Endodermal cell (in vitro differentiated cells): ENCODE results near the gene YOD1. TPM values are rescaled to one million over a fixed set of nuclear protein-coding genes. Genes with fewer than 3 reads are reported as not detected.

Source experiments
- DNase-seq: peaks from one replicate; pipeline ENCODE4 v3.0.0-alpha.2; 2017
- H3K27ac ChIP-seq: 2 replicates; pipeline ENCODE4 v1.5.1; 2013; ENCODE audit warnings: mild to moderate bottlenecking, low read depth, low read length, moderate library complexity
- H3K27me3 ChIP-seq: 2 replicates; pipeline ENCODE4 v1.6.1; 2013; ENCODE audit warnings: mild to moderate bottlenecking, low read length, moderate library complexity; ENCODE audit not compliant: insufficient read depth, control insufficient read depth, poor library complexity, severe bottlenecking
- H3K36me3 ChIP-seq: 2 replicates; pipeline ENCODE4 v1.7.0; 2013; ENCODE audit warnings: mild to moderate bottlenecking, low read length, moderate library complexity; ENCODE audit not compliant: control insufficient read depth, insufficient read depth
- H3K4me1 ChIP-seq: one replicate; pipeline ENCODE4 v1.7.0; 2013; ENCODE audit warnings: low read length; ENCODE audit not compliant: control insufficient read depth, insufficient read depth
- H3K4me3 ChIP-seq: 2 replicates; pipeline ENCODE4 v1.5.1; 2013; ENCODE audit warnings: mild to moderate bottlenecking, low read length, moderate library complexity
- H3K9ac ChIP-seq: 2 replicates; pipeline ENCODE4 v1.6.1; 2013; ENCODE audit warnings: mild to moderate bottlenecking, low read length, moderate library complexity; ENCODE audit not compliant: poor library complexity, severe bottlenecking; ENCODE audit errors: extremely low read depth
- H3K9me3 ChIP-seq: 2 replicates; pipeline ENCODE4 v1.6.1; 2013; ENCODE audit warnings: mild to moderate bottlenecking, low read length, moderate library complexity; ENCODE audit not compliant: control insufficient read depth
- H3K27ac Mint-ChIP-seq: 2 replicates; pipeline ENCODE4 v1.8.0; 2020; ENCODE audit warnings: mixed read lengths
- H3K27me3 Mint-ChIP-seq: 2 replicates; pipeline ENCODE4 v1.8.0; 2021; ENCODE audit warnings: mild to moderate bottlenecking, mixed read lengths; ENCODE audit not compliant: insufficient read depth
- H3K36me3 Mint-ChIP-seq: 2 replicates; pipeline ENCODE4 v1.8.0; 2020; ENCODE audit warnings: low read depth, mixed read lengths
- H3K4me1 Mint-ChIP-seq: 2 replicates; pipeline ENCODE4 v1.8.0; 2020; ENCODE audit warnings: mixed read lengths
- H3K4me3 Mint-ChIP-seq: 2 replicates; pipeline ENCODE4 v1.8.0; 2020; ENCODE audit warnings: mild to moderate bottlenecking, moderate library complexity, mixed read lengths
- H3K9me3 Mint-ChIP-seq: 2 replicates; pipeline ENCODE4 v1.8.0; 2020; ENCODE audit warnings: mild to moderate bottlenecking, mixed read lengths
- CTCF ChIP-seq: fragments of 200-600 bp; sonication (generic); conservative IDR thresholded peaks from 2 replicates; pipeline ENCODE4 v1.5.0; 2021; ENCODE audit warnings: antibody characterized with exemption, mild to moderate bottlenecking
- WGBS, 2 experiments: methylation state at CpG; one replicate each; pipeline versions ENCODE4 v1.1.5 to v1.1.7; 2013; ENCODE audit warnings: missing lambda C conversion rate in 2 of 2, mixed read lengths in 1 of 2; ENCODE audit not compliant: insufficient coverage in 1 of 2, insufficient read length in 1 of 2; 5-methylcytosine and 5-hydroxymethylcytosine counted together
- total RNA-seq, 2 donors: library from RNA; stranded (reverse); fragmentation: NEBNext Ultra II Directional in 1 of 2; extraction: Animal tissue kit (Norgen Biotek cat#: 25700) in 1 of 2; gene quantifications; 2 replicates in 1 of 2; 3 replicates in 1 of 2; pipeline ENCODE4 v1.2.1, GENCODE V29; 2021

YOD1 gene
- total RNA-seq, 2 donors from 2014 or later: 10.8 to 18.8 TPM

GRCh38 chr1:207062058-207062457, 11.1 kb upstream of the YOD1 start:
- no peak for DNase-seq
- Histone ChIP-seq H3K27ac (no peak overlapping the region), H3K4me1 (no peaks in the 10 kb centered on the region), H3K9me3 (no peaks in the 10 kb centered on the region), H3K9ac (no peak overlapping the region), H3K27me3 (no peaks in the 10 kb centered on the region), H3K4me3 (no peak overlapping the region), H3K36me3 (no peaks in the 10 kb centered on the region)
- no peak for TF ChIP-seq CTCF
- H3K4me1 Mint-ChIP-seq: peaks cover 10% of the 10 kb centered on the region
- no peak overlapping the region for H3K27ac Mint-ChIP-seq
- WGBS, 2 experiments: 85% methylated on average over 1 of the region's 1 CpG; no CpG with 5 or more reads in 1 of the 2 experiments
- H3K4me3 Mint-ChIP-seq: no peak overlapping the region
- H3K36me3 Mint-ChIP-seq: peaks cover 26% of the 10 kb centered on the region
- H3K27me3 Mint-ChIP-seq: no peaks in the 10 kb centered on the region
- H3K9me3 Mint-ChIP-seq: no peaks in the 10 kb centered on the region

GRCh38 chr1:207060596-207060995, 9.6 kb upstream of the YOD1 start:
- no peak for DNase-seq
- Histone ChIP-seq H3K4me1 (no peaks in the 10 kb centered on the region), H3K9me3 (no peaks in the 10 kb centered on the region), H3K27ac (no peak overlapping the region), H3K4me3 (no peak overlapping the region), H3K9ac (no peak overlapping the region), H3K27me3 (no peaks in the 10 kb centered on the region), H3K36me3 (no peaks in the 10 kb centered on the region)
- H3K27ac Mint-ChIP-seq: no peak overlapping the region
- no peaks in the 10 kb centered on the region for H3K9me3 Mint-ChIP-seq
- 88% methylated on average over 3 of the region's 3 CpGs; no CpG with 5 or more reads in 1 of the 2 experiments for whole genome bisulfite sequencing, 2 experiments
- peaks cover 24% of the 10 kb centered on the region for H3K36me3 Mint-ChIP-seq
- TF ChIP-seq CTCF: no peak
- H3K4me1 Mint-ChIP-seq: peaks cover 10% of the 10 kb centered on the region
- H3K4me3 Mint-ChIP-seq: no peak overlapping the region
- H3K27me3 Mint-ChIP-seq: no peaks in the 10 kb centered on the region

- no peaks in the 10 kb centered on the region for H3K9me3 ChIP-seq
- peaks cover 19% of the 10 kb centered on the region for H3K36me3 Mint-ChIP-seq
- H3K27me3 Mint-ChIP-seq: no peaks in the 10 kb centered on the region
- no peak overlapping the region for H3K27ac ChIP-seq
- no peak overlapping the region for H3K4me3 ChIP-seq
- H3K4me1 ChIP-seq: no peaks in the 10 kb centered on the region
- H3K27me3 ChIP-seq: no peaks in the 10 kb centered on the region
- 90% methylated on average over 4 of the region's 4 CpGs; no CpG with 5 or more reads in 1 of the 2 experiments for WGBS, 2 experiments
- H3K9me3 Mint-ChIP-seq: no peaks in the 10 kb centered on the region
- H3K27ac Mint-ChIP-seq: no peak overlapping the region
- peaks cover 10% of the 10 kb centered on the region for H3K4me1 Mint-ChIP-seq
- no peaks in the 10 kb centered on the region for H3K36me3 ChIP-seq
- DNase-seq: no peak
- TF ChIP-seq CTCF: no peak
- H3K9ac ChIP-seq: no peak overlapping the region
- H3K4me3 Mint-ChIP-seq: no peak overlapping the region
Measured at GRCh38 chr1:207059881-207060280, 8.9 kb upstream of the YOD1 start.
